Right forelimb (tissue), 1 donor: ENCODE measurements around the gene GFOD1.

Experiments
- DNase-seq: peaks from one replicate; pipeline ENCODE4 v3.0.0-alpha.2; 2018

Gene GFOD1

DNA sequence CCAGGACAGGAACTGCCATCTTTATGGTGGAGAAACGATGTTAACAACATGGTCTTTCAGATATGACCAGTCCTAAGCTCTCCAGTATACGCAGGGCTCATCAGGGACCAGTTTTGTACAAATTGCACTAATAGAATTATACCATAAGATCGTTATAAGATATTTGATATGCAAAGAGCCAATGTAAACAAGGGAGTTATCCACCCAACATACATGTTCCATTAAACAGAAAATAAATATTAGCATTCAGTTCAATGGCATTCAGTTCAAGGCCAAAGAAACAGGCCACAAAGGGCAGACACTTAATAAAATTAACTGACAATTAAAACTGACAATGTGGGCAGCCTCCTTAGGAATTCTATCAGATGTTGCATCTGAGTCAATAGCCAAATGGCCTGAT, 2.6 kb downstream of the GFOD1 start:
- no peak for DNase-seq

DNA sequence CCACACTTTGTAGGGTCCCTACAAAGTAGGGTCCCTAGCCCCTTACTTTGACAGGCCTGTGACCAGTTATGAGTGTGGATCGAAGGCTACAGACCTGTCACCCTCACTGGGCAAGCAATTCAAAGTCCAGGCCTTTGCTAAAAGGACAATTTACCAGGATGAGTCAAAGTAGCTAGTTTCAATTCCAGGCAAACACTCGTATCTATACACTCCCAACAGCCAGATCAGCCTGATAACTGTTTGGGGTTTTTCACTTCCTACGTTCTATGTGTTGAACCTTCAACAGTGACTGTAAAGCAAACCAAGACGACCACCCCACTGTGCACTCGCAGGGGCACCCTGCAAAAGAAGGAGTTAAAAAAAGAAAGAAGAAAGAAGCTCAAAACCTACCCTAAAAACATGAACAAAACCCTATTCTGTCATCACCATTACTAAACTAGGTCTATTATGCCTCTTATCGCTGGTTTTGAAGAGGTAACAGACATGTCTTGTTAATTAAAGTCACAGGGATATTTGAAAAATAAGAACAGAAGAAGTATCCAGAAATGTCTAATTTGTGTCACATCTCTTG, 3.2 kb downstream of the GFOD1 start:
- DNase-seq: no peak

DNA sequence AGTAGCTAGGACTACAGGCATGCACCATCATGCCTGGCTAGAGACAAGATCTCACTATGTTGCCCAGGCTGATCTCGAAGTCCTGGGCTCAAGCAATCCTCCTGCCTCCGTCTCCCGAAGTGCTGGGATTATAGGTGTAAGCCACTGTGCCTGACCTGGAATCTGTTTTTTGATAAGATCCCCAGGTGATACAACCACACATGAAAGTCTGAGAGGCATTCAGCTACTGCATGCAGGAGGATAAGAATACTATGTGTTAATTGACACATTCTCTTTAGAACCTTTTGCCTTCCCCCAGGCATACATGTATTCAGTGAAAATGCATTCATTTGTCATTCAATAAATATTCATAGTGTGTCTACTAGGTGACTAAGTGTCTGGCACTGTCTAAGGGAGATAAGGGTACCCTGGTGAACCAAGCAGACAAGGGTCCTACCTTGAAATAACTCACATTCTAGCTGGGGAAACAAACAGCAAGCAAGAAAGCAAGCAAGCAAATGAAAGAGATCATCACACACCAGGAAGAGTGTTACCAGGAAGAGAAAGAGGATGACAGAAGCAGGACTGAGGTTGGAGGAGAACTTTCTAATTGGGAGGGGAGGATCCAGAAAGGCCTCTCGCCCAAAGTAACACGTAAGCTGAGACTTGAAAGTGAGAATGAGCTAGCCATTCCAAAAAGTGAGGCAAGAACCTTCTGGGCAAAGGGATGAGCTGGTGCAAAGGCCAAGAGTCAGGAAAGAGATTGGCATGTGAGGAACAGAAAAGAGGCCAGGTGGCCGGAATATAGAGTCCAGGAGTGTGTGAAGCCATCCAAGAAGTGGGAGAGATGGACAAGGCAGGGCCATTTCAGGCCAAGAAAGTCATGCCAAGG, 6.5 kb downstream of the GFOD1 start:
- DNase-seq: no peak

DNA sequence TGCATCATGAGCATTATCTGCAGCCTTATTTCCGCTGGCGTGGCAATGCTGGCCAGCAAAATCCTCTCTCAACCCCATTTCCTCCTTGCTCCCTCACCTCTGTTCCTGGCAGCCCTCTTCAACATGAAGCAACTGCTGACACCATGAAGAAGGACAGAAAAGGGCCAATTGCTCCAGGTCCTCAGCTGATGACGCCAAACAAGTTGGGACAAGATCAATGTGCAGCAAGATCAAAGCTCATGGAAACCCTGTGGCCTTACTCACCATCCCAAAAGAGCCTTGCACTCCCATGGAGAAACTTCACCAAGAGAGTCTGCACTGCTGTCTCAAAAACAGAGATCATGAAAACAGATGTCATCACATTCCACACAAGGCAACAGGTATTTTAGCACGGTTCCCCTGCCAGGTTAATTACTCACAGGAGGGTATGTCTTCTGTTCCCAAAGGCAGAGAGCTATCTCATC, 7.4 kb downstream of the GFOD1 start:
- no peak for DNase-seq

GRCh38 chr6:13479206-13479800, 8.1 kb downstream of the GFOD1 start:
- no peak for DNase-seq

DNA sequence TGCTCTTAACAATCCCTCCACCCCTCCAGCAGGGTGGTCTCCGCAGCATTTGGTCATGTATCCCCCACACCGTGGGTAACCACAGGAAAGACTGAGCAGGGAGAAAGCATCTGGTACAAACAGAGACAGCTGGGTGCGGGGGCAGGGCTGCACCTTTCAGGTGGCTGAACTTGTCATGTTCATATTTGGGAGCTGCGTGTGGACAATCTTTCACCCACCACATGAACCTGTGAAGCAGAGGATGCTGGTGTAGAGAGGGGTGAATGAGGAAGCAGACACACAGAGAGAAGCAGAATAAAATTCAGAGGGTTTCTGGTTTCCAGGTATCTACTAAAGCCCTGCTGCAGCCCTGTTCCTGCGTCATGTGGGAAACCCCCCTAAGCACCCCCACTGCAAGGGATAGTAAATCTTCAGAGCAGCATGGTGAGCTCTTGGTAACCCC, 8.9 kb downstream of the GFOD1 start:
- DNase-seq: no peak

DNA sequence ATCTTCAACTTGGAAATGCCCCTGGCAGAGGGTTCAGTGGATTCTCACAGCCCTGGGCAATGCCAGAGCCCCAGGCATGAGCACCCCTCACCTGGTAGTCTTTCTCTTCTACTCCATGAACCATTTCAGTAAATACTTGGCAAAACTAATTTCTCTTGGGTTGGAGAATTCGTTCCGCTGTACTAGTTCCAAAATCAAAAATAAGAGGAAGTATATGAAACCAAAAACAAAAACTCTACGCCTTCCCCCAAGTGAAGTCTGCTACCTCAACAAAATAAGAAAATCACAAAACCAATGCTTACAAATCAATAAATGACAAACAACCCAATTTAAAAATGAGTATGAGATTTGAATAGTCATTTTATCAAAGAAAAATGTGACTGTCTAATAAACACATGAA, 12.6 kb downstream of the GFOD1 start:
- no peak for DNase-seq

DNA sequence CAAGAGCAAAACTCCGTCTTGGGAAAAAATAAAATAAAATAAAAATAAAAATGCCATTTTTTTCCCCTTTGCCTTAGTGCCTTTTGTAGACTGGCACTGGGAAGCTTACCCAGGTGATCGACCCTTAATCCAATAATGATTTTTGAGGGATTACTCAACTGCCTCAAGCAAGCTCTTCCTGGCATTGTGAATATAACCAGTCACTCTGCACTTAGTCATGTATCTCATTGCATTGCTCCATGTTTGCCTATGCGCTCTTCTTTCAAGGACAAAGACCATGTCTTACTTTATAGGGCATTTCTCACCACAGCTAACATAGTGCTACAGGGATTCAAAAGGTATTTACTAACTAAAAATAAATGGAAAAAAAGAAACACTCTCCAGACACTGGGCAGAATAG, 13.0 kb downstream of the GFOD1 start:
- no peak for DNase-seq

- no peak for DNase-seq
Observed at GRCh38 chr6:13473768-13474165, 13.6 kb downstream of the GFOD1 start.

DNA sequence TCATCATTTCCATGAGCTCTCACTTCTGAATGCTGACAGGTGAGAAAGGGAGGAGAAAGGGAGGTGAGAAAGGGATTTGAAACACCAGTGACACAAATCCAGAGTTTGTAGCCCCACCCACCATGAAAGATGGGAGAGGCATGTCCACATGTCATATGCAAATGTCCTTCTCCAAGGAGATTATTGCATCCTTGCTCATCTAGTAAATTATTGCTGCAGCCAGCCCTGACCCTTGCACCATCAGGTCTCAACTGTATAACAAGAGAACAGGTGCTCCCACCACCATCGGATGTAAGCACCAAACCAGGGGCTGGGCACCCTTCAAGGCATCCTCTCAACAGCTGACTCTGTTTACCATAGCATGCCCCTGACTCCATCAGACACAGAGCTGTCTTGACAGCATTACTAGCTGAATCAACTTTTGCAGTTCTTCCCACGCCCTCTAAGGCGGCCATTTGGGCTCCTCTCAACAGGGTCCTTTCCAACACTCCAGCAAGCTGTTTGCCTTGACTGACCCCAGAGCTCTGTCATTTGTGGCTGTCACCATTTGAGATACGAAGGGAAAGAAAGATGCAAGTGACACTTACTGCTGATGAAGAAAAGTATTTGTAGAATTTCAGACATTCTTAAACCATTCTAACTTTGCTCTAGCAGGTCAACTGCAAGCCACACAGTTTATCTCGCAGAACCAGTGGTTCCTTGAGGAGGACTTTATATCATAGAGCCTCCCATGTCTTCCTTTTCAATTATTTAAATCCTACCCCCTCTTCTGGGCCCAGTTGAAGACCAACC, 14.2 kb downstream of the GFOD1 start:
- no peak for DNase-seq

GRCh38 chr6:13472099-13472498, 15.3 kb downstream of the GFOD1 start:
- DNase-seq: no peak

GRCh38 chr6:13471184-13471583, 16.2 kb downstream of the GFOD1 start:
- no peak for DNase-seq

DNA sequence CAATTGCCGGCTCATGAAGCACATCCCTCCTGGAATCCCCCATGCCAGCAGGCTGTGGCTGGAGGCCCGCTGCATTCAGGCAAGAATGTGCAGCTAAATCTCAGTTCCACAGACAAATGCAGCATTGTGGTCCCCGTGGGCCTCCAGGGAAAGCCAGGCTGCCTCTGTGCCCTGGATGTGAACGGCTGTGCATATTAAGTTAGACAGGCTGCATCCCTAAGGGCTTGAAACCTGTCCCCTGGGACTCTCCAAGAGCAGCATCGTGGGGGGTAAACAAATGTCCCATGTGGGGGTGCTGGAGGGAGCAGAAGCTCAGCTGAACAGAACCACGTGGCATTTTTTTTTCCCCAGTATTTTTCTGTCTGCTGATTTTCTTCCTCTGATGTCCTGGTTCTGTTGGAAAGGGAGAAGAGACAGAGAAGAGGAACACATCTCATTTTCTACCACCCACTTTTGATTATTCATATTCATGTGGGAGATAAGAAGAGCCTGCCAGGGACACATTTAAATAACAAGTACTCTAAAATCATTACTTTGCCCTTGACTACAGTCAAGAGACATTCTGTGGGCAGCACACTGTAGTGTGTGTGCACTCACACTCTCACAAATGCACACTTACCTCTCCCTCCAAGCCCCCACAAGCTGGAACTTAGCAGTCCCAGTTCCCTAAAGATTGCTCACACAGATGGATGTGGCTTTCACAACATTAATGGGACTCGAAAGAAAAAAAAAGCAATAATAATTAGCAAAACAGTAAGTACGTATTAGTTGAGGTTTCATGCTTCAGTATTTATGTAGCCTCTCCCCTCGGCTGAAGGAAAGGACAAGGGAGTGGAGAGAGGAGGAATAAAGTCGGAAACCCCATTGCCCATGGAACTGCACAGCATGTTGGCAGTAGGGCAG, 16.9 kb downstream of the GFOD1 start:
- DNase-seq: no peak

GRCh38 chr6:13469693-13470092, 17.7 kb downstream of the GFOD1 start:
- DNase-seq: no peak

DNA sequence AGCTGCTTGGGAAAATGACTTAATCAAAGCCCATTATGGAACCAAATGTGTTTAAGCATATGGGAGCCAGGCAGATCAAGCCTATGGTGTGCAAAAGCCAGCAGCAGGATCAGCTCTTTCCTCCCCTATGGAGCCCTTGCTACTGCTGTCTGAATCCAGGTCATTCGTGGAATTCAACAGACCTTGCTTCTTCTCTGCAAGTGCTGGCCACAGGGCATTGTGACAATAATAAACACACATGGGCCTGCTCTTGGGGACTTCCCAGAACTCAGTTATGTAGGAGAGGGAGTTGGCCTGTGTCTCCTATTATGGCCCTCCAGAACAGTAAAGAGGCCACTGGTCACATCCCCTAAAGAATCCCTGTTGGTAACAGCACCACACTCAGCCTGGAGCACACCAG, 18.6 kb downstream of the GFOD1 start:
- DNase-seq: no peak

GRCh38 chr6:13467216-13467600, 20.2 kb downstream of the GFOD1 start:
- DNase-seq: no peak

GRCh38 chr6:13466304-13467215, 20.8 kb downstream of the GFOD1 start:
- no peak for DNase-seq

DNA sequence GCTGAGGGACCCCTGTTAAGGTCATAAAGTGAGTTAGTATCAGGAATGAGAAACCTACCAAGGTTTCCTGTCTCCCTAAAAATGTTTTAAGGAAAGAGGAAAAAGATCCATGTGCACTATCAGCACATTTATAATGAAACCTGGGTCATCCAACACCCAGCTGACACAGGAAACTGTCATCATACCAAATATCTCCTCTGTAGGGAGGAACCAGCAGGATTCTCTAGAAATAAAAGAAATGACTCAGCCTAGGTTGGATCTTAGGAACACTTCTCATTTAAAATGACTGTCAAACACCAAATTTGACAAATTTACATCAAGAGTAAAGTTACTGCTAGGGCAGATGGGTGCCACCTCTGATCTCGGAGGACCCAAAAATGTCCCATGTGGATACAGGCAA, 21.7 kb downstream of the GFOD1 start:
- no peak for DNase-seq

GRCh38 chr6:13463941-13464340, 23.5 kb downstream of the GFOD1 start:
- no peak for DNase-seq

DNA sequence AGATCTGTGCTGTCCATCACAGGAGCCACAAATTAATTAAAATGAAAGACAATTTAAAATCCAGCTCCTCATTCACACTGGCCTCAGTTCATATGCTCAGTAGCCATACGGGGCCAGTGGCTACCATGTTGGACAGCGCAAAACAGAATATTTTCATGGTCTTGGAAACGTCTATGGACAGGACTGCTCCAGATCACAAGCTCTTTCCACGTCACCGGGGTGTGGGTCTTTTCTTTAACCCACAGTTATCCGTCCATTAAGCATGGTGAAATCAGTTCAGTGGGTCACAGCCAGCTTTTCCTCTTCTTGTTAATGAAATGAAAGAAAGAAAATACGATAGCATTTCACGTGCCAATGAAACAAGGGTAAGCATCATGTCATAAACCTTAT, 24.1 kb downstream of the GFOD1 start:
- no peak for DNase-seq
